ENCODE results near the gene CTNNA1. TPM values are rescaled to one million over a fixed set of nuclear protein-coding genes. Genes with fewer than 3 reads are reported as not detected.

Gene CTNNA1
- total and polyA plus RNA-seq, 2 donors (not counting 3 experiments of a cell fraction or from before 2014, with no cell fraction given) = 156 to 394 TPM

GRCh38 chr5:138961221-138961620 is 208.0 kb downstream of the CTNNA1 start:
- Histone ChIP-seq H4K20me1 (replicated peaks; ENCODE audit: control insufficient read depth, extremely low read depth, insufficient read depth, low read length) (no peaks in the 10 kb centered on the region), H3K27ac (ENCODE audit: insufficient read depth, low read depth, low read length) (no peak overlapping the region), H3K4me3 (replicated peaks in 1 of 3; ENCODE audit: insufficient read depth in 1 of 3, low read depth in 1 of 3, low read length in 3 of 3) (no peak overlapping the region), H3K4me2 (ENCODE audit: insufficient read depth, low read length) (no peak overlapping the region), H3K9me3 (replicated peaks; ENCODE audit: control insufficient read depth, insufficient read depth, low read length) (no peaks in the 10 kb centered on the region), H3K9me1 (replicated peaks; ENCODE audit: control insufficient read depth, extremely low read depth, insufficient read depth, low read length) (no peaks in the 10 kb centered on the region), H3K27me3 (ENCODE audit: control insufficient read depth in 2 of 2, insufficient read depth in 2 of 2, low read length in 2 of 2) (no peaks in the 10 kb centered on the region), H3K4me1 (ENCODE audit: control insufficient read depth, extremely low read depth, insufficient read depth, low read length) (no peaks in the 10 kb centered on the region), H2AFZ (ENCODE audit: low read depth, low read length) (no peak overlapping the region), H3K9ac (replicated peaks; ENCODE audit: extremely low read depth, insufficient read depth, low read length) (no peak overlapping the region), H3K36me3 (ENCODE audit: control insufficient read depth in 2 of 2, extremely low read depth in 1 of 2, insufficient read depth in 2 of 2, low read length in 2 of 2) (no peaks in the 10 kb centered on the region), H3K79me2 (ENCODE audit: control insufficient read depth, insufficient read depth, low read length) (no peaks in the 10 kb centered on the region)
- intact Hi-C loops (cut with micrococcal nuclease) = no loop called here
- ChIA-PET POLR2A (no interaction called here), CTCF (no interaction called here)
- FAIRE-seq (no peak), DNase-seq (ENCODE audit: low read depth, low spot score) (no peak)
- TF ChIP-seq FOS (IDR thresholded peaks at IDR 0.05; ENCODE audit: borderline replicate concordance, insufficient read depth, low read length) (no peak), EZH2 (IDR thresholded peaks at IDR 0.05; ENCODE audit: borderline replicate concordance, low read depth, low read length, severe bottlenecking) (no peak), JUN (IDR thresholded peaks at IDR 0.05; ENCODE audit: borderline replicate concordance, insufficient read depth, insufficient read length, low read depth) (no peak), MYC (IDR thresholded peaks at IDR 0.05; ENCODE audit: low read depth, low read length) (no peak), GATA2 (IDR thresholded peaks at IDR 0.05; ENCODE audit: insufficient read depth, insufficient read length, low read depth, low read length) (no peak), POLR2A (IDR thresholded peaks at IDR 0.05; ENCODE audit: low read depth, low read length) (no peak), POLR2AphosphoS5 (IDR thresholded peaks at IDR 0.05; ENCODE audit: insufficient read depth, low read depth, low read length) (no peak), CTCF (IDR thresholded peaks at IDR 0.05; ENCODE audit: extremely low read depth in 1 of 2, insufficient read depth in 1 of 2, low read depth in 1 of 2, low read length in 2 of 2) (no peak), MAX (IDR thresholded peaks at IDR 0.05; ENCODE audit: insufficient read depth, insufficient read length) (no peak)
- BruUV-seq (replicated peaks) = no TSS peak
- dilution Hi-C loops (cut with MboI; ENCODE audit: extremely low pct_ligation_motif_present, low sequenced_read_pairs) = no loop called here

Data from endothelial cell of umbilical vein (primary cell).